HepG2 (cell line): Measurements from ENCODE around the gene RRP36. TPM values are rescaled to one million over a fixed set of nuclear protein-coding genes. Genes with fewer than 3 reads are reported as not detected.

ENCODE experiments used
- AGO2 ChIP-seq: fragments of 200-400 bp; formaldehyde crosslinking; optimal IDR thresholded peaks from 2 replicates; pipeline ENCODE3; 2017; ENCODE audit warnings: mild to moderate bottlenecking, low read depth, low read length, moderate library complexity
- AKNA ChIP-seq: sonication (generic); formaldehyde crosslinking; IDR thresholded peaks from 2 replicates; pipeline ENCODE4 v1.4.0; 2020; ENCODE audit warnings: missing genetic modification reagents, borderline replicate concordance
- BRF2 ChIP-seq: sonication (generic); formaldehyde crosslinking; IDR thresholded peaks from 2 replicates; pipeline ENCODE4 v1.8.1; 2022; ENCODE audit warnings: mild to moderate bottlenecking, missing genetic modification reagents
- DBP ChIP-seq: sonication (generic); formaldehyde crosslinking; IDR thresholded peaks from 2 replicates; pipeline ENCODE4 v1.4.0; 2020; ENCODE audit warnings: missing genetic modification reagents; ENCODE audit errors: not compliant biosample characterization
- DMAP1 ChIP-seq: IDR thresholded peaks from 2 replicates; pipeline ENCODE4 v1.6.1; 2016
- ERF ChIP-seq: IDR thresholded peaks from 2 replicates; pipeline ENCODE4 v1.6.1; 2018; ENCODE audit warnings: missing biosample characterization, missing genetic modification reagents
- HMG20B ChIP-seq: conservative IDR thresholded peaks from 2 replicates; pipeline ENCODE4 v1.6.1; 2016; ENCODE audit warnings: missing genetic modification reagents, missing compliant biosample characterization
- HNRNPH1 ChIP-seq: fragments of 200-400 bp; formaldehyde crosslinking; optimal IDR thresholded peaks from 2 replicates; pipeline ENCODE3; 2017; ENCODE audit warnings: mild to moderate bottlenecking, low read depth, low read length
- HOMEZ ChIP-seq: IDR thresholded peaks from 2 replicates; pipeline ENCODE4 v1.6.1; 2016; ENCODE audit warnings: low read depth
- KDM5B ChIP-seq: sonication (generic); formaldehyde crosslinking; IDR thresholded peaks from 2 replicates; pipeline ENCODE4 v1.4.0; 2020; ENCODE audit warnings: missing genetic modification reagents, mild to moderate bottlenecking, borderline replicate concordance
- KMT2B ChIP-seq: IDR thresholded peaks from 2 replicates; pipeline ENCODE4 v1.6.1; 2016; ENCODE audit warnings: missing genetic modification reagents, missing compliant biosample characterization
- MBNL3 ChIP-seq: fragments of 250-450 bp; sonication (Bioruptor Pico); conservative IDR thresholded peaks from 2 replicates; pipeline ENCODE4 v1.8.0; 2022; ENCODE audit warnings: mild to moderate bottlenecking, inconsistent platforms
- NCOA1 ChIP-seq: sonication (generic); formaldehyde crosslinking; IDR thresholded peaks from 2 replicates; pipeline ENCODE4 v1.9.0; 2021; ENCODE audit warnings: missing genetic modification reagents
- NFE2L1 ChIP-seq: sonication (generic); formaldehyde crosslinking; IDR thresholded peaks from 2 replicates; pipeline ENCODE4 v1.4.0; 2020; ENCODE audit warnings: missing genetic modification reagents, mild to moderate bottlenecking, borderline replicate concordance
- NFE2L2 ChIP-seq: fragments of 150-350 bp; IDR thresholded peaks from 2 replicates; pipeline ENCODE4 v1.6.1; 2014; ENCODE audit warnings: low read length
- SAFB2 ChIP-seq: sonication (generic); formaldehyde crosslinking; IDR thresholded peaks from 2 replicates; pipeline ENCODE4 v1.5.1; 2020; ENCODE audit warnings: missing genetic modification reagents, low read depth, mild to moderate bottlenecking, borderline replicate concordance
- TBX3 ChIP-seq: fragments of 450-650 bp; IDR thresholded peaks from 2 replicates; pipeline ENCODE4 v1.6.1; 2017; ENCODE audit warnings: antibody characterized with exemption, mild to moderate bottlenecking, inconsistent platforms, borderline replicate concordance
- ZBTB21 ChIP-seq: sonication (generic); formaldehyde crosslinking; IDR thresholded peaks from 2 replicates; pipeline ENCODE4 v1.4.0; 2020; ENCODE audit warnings: missing genetic modification reagents
- ZBTB25 ChIP-seq: IDR thresholded peaks from 2 replicates; pipeline ENCODE4 v1.6.1; 2018; ENCODE audit warnings: missing genetic modification reagents
- ZFP36L1 ChIP-seq: sonication (generic); formaldehyde crosslinking; IDR thresholded peaks from 2 replicates; pipeline ENCODE4 v1.8.0; 2022; ENCODE audit warnings: mild to moderate bottlenecking, missing genetic modification reagents, moderate library complexity
- ZNF44 ChIP-seq: sonication (generic); formaldehyde crosslinking; IDR thresholded peaks from 2 replicates; pipeline ENCODE4 v1.5.1; 2020; ENCODE audit warnings: mild to moderate bottlenecking, missing genetic modification reagents
- ZNF569 ChIP-seq: sonication (generic); formaldehyde crosslinking; IDR thresholded peaks from 2 replicates; pipeline ENCODE4 v1.5.0; 2020; ENCODE audit warnings: mild to moderate bottlenecking, missing genetic modification reagents, moderate library complexity, borderline replicate concordance
- polyA plus RNA-seq, 8 experiments: library from polyadenylated mRNA; depleted of rRNA in 3 of 8; stranded (reverse) in 7 of 8; unstranded in 1 of 8; fragments of >200 nt; fragmentation: Illumina TruSeq in 4 of 8; extraction: Trizol in 4 of 8; gene quantifications; 2 replicates each; pipeline versions ENCODE4 v1.2.1 to v1.2.3, GENCODE V29; 2011 to 2016; ENCODE audit warnings: low read depth in 4 of 8, missing spikeins in 1 of 8, mixed read lengths in 1 of 8; ENCODE audit not compliant: insufficient read depth in 1 of 8
- total RNA-seq, 5 experiments: library from RNA; depleted of rRNA; stranded (reverse); fragments of >200 nt; fragmentation: Illumina TruSeq; extraction: Trizol; gene quantifications; 2 replicates each; pipeline ENCODE4 v1.2.3, GENCODE V29; 2016; ENCODE audit warnings: low read depth in 1 of 5

RRP36 gene
- total and polyA plus RNA-seq, 2 of the 13 experiments (the other 11 are each of a cell fraction or from before 2014, with no cell fraction given), result 29.5 to 144 TPM

- TF ChIP-seq ZNF44 (CRISPR knock-in tag), result no peak
- TF ChIP-seq ZNF569 (CRISPR knock-in tag), result no peak
- TF ChIP-seq NCOA1 (CRISPR knock-in tag), result no peak
- TF ChIP-seq MBNL3 (CRISPR knock-in tag), result no peak
- no peak for TF ChIP-seq ZFP36L1
- TF ChIP-seq NFE2L1 (CRISPR knock-in tag), result no peak
- TF ChIP-seq TBX3, result peak; percentile 27; the same call in 1 of the 2 replicates
- TF ChIP-seq NFE2L2, result no peak
- no peak for TF ChIP-seq KDM5B (CRISPR knock-in tag)
- TF ChIP-seq SAFB2, result peak; percentile 55; the same call in 1 of the 2 replicates
- peak; percentile 33 for TF ChIP-seq AGO2
- TF ChIP-seq DBP (CRISPR knock-in tag), result no peak
- TF ChIP-seq HOMEZ (CRISPR knock-in tag), result no peak
- TF ChIP-seq ZBTB21, result no peak; the same call in 1 of the 2 replicates
- TF ChIP-seq BRF2 (CRISPR knock-in tag), result no peak
- no peak; the same call in 1 of the 2 replicates for TF ChIP-seq ZBTB25 (CRISPR knock-in tag)
- 0 out of 2 replicates have a peak, but pooled peaks have one; percentile 18 for TF ChIP-seq HMG20B
- no peak for TF ChIP-seq HNRNPH1
- TF ChIP-seq AKNA (CRISPR knock-in tag), result no peak
- TF ChIP-seq DMAP1 (CRISPR knock-in tag), result peak; percentile 79
- no peak for TF ChIP-seq ERF
- peak; percentile 76 for TF ChIP-seq KMT2B (CRISPR knock-in tag)
These were observed 7.5 kb upstream of the RRP36 start, which contains the start of the genes KLHDC3 and MEA1 (continued) for GRCh38 chr6:43013843-43014433.
